ENCODE measurements around the gene LYRM9. TPM values are rescaled to one million over a fixed set of nuclear protein-coding genes. Genes with fewer than 3 reads are reported as not detected.
"Not testable (repeated sequence)": the region's sequence is repeated elsewhere in the genome, so short reads cannot be mapped to it uniquely, and the experiment has no call there.

LYRM9 gene
- total and polyA plus RNA-seq, 8 donors = 5.1 to 22.9 (median 16.7) TPM

- ATAC-seq (no peak), DNase-seq (no peak)
- no peak overlapping the region for H3K4me3 ChIP-seq
- intact Hi-C loops (cut with DNase I) = no loop called here
- no peaks in the 10 kb centered on the region for H3K36me3 ChIP-seq
- no peaks in the 10 kb centered on the region for H3K4me1 ChIP-seq
- TF ChIP-seq, protein P1, sequence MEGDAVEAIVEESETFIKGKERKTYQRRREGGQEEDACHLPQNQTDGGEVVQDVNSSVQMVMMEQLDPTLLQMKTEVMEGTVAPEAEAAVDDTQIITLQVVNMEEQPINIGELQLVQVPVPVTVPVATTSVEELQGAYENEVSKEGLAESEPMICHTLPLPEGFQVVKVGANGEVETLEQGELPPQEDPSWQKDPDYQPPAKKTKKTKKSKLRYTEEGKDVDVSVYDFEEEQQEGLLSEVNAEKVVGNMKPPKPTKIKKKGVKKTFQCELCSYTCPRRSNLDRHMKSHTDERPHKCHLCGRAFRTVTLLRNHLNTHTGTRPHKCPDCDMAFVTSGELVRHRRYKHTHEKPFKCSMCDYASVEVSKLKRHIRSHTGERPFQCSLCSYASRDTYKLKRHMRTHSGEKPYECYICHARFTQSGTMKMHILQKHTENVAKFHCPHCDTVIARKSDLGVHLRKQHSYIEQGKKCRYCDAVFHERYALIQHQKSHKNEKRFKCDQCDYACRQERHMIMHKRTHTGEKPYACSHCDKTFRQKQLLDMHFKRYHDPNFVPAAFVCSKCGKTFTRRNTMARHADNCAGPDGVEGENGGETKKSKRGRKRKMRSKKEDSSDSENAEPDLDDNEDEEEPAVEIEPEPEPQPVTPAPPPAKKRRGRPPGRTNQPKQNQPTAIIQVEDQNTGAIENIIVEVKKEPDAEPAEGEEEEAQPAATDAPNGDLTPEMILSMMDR (IDR thresholded peaks at IDR 0.05) = no peak
- H3K27me3 ChIP-seq = no peaks in the 10 kb centered on the region
- no peak overlapping the region for H3K27ac ChIP-seq
- no peaks in the 10 kb centered on the region for H3K9me3 ChIP-seq
Measured at GRCh38 chr17:27832831-27833230, 60.3 kb downstream of the LYRM9 start.

DNA sequence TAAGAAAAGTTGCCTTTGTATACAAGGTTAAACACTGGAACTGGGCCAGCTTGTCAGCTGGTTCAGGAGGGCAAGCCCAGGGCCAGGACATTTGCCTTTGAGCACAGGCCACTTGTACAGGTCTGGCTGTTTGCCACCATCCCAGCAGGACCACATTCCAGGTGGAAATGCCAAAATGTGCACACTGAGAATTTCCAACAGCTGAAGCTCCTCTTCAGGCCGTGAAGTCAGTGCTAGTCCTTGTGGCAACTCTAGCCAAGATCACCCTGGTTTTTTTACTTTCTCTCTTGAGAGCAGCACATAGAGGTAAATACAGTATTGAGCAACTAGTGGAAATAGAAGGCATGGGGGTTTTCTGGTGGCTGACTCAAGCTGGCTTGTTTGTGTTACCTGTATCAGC is 63.3 kb downstream of the LYRM9 start:
- H3K27ac ChIP-seq; H3K36me3 ChIP-seq; H3K4me1 ChIP-seq; H3K4me3 ChIP-seq; intact Hi-C loops (cut with DNase I); H3K9me3 ChIP-seq; H3K27me3 ChIP-seq: not testable (repeated sequence)
- ATAC-seq = peak; percentile 94
- DNase-seq = peak in 1 of 4 donors; percentile 24

- ATAC-seq = peak; percentile 36
- intact Hi-C loops (cut with DNase I); H3K4me1 ChIP-seq; DNase-seq; H3K27ac ChIP-seq; H3K4me3 ChIP-seq; H3K27me3 ChIP-seq; H3K36me3 ChIP-seq; H3K9me3 ChIP-seq: not testable (repeated sequence)
Measured at GRCh38 chr17:27829143-27829711, 63.9 kb downstream of the LYRM9 start.

Other genes starting within 250 kb of the LYRM9 start
- gene NOS2, start 92.8 kb downstream of the LYRM9 start, total RNA-seq = under 1 TPM; 0.34 to 0.70 TPM
- 1 to 10 TPM; 1.2 to 2.3 (median 2.0) TPM for gene NOS2, start 92.8 kb downstream of the LYRM9 start, polyA plus RNA-seq (ENCODE audit: insufficient read length in 6 of 6)
- 10 to 100 TPM; 19.1 to 21.3 TPM for gene NLK, start 149.3 kb upstream of the LYRM9 start, total RNA-seq
- gene NLK, start 149.3 kb upstream of the LYRM9 start, polyA plus RNA-seq (ENCODE audit: insufficient read length in 6 of 6) = 10 to 100 TPM; 18.8 to 21.0 (median 20.1) TPM